ENCODE measurements around the gene ACP5. TPM values are rescaled to one million over a fixed set of nuclear protein-coding genes. Genes with fewer than 3 reads are reported as not detected.

ACP5 gene
- total and polyA plus RNA-seq, 3 donors from 2014 or later: 4.2 to 20.5 (median 6.8) TPM

GRCh38 chr19:11540645-11541044, 36.8 kb downstream of the ACP5 start:
- TF ChIP-seq, protein P1, sequence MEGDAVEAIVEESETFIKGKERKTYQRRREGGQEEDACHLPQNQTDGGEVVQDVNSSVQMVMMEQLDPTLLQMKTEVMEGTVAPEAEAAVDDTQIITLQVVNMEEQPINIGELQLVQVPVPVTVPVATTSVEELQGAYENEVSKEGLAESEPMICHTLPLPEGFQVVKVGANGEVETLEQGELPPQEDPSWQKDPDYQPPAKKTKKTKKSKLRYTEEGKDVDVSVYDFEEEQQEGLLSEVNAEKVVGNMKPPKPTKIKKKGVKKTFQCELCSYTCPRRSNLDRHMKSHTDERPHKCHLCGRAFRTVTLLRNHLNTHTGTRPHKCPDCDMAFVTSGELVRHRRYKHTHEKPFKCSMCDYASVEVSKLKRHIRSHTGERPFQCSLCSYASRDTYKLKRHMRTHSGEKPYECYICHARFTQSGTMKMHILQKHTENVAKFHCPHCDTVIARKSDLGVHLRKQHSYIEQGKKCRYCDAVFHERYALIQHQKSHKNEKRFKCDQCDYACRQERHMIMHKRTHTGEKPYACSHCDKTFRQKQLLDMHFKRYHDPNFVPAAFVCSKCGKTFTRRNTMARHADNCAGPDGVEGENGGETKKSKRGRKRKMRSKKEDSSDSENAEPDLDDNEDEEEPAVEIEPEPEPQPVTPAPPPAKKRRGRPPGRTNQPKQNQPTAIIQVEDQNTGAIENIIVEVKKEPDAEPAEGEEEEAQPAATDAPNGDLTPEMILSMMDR (IDR thresholded peaks at IDR 0.05): no peak
- no peak for TF ChIP-seq POLR2A (IDR thresholded peaks at IDR 0.05)

DNA sequence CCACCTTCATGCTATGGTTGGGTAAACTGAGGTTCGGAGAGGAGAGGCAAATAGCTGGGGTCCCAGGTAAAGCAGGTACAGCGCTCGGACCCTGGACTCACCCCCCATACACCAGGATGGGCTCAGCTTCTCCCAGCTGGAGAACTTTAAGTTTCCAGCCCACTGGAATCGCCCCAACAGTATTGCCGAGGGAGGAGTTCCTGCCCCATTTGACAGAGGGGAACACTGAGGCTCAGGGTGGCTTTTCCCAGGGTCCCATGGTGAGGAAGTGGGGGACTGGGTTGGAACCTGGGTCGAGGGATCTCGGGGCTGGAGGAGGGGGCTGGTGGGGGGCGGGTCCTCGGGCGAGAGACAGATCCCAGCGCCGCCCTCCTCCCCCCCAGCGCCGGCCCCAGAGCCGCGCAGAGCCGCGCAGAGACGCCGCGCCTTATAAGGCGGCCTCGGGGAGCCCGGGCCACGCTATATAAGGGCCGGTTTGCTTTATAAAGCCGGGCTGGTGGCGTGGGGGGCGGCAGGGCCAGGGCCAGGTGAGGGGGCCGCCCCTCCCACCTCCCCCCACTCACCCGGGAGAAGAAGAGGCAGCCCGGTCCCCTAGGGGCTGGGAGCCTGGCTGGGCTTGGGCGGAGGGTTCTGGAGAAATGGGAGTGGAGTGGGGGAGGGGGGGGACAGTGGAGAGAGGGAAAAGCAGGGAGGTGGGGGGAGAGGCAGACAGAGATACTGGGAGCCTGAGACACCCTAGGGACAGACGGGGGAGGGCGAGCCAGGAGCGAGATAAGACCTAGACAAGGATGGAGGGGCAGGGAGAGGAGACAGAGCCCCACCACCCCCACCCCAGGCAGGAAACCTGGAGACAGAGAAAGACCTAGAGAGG, 37.7 kb downstream of the ACP5 start:
- Histone ChIP-seq H3K4me1 (peaks cover 19% of the 10 kb centered on the region), H3K27me3 (no peaks in the 10 kb centered on the region), H3K9me3 (no peaks in the 10 kb centered on the region), H3K27ac (peak overlapping the region; percentile 81 to 90), H3K36me3 (ENCODE audit: low read depth, missing control alignments) (no peaks in the 10 kb centered on the region), H3K4me3 (peak overlapping the region; percentile 47 to 58)
- TF ChIP-seq, protein P1 (IDR thresholded peaks at IDR 0.05): no peak
- DNase-seq: peak; percentile 57
- 4 to 9% methylated on average over 17 to 35 of the region's 36 CpGs for WGBS, 2 donors
- intact Hi-C loops (cut with DNase I; ENCODE audit: low total_unique reads): no loop called here

More at GRCh38 chr19:11540645-11541044, 36.8 kb downstream of the ACP5 start:
- WGBS, 2 donors: 77 to 89% methylated on average over 3 to 5 of the region's 5 CpGs
- Histone ChIP-seq H3K9me3 (no peaks in the 10 kb centered on the region), H3K36me3 (ENCODE audit: low read depth, missing control alignments) (no peaks in the 10 kb centered on the region), H3K4me1 (peaks cover 14% of the 10 kb centered on the region), H3K27me3 (no peaks in the 10 kb centered on the region), H3K27ac (peak overlapping the region; percentile 81 to 90), H3K4me3 (no peak overlapping the region)
- intact Hi-C loops (cut with DNase I; ENCODE audit: low total_unique reads): no loop called here
- no peak for DNase-seq

- DNase-seq: peak; percentile 71
- Histone ChIP-seq H3K27ac (peak within 1 kb of the TSS; percentile 81 to 90), H3K4me1 (peaks cover 19% of the 10 kb centered on the region)
These were observed 39.0 kb downstream of the ACP5 start, which contains the start of gene CNN1 for GRCh38 chr19:11538232-11539036. Gene CNN1, plus strand, starts transcription at chr19:11538851. Its CDS starts 77 bp downstream, at chr19:11538928.

GRCh38 chr19:11535792-11536595, 41.5 kb downstream of the ACP5 start:
- H3K4me1 ChIP-seq: peaks cover 19% of the 10 kb centered on the region
- peak overlapping the region; percentile 75 to 82 for H3K27ac ChIP-seq
- intact Hi-C loops (cut with DNase I; ENCODE audit: low total_unique reads): no loop called here
- peak; percentile 95 for DNase-seq
- TF ChIP-seq, protein P1 (IDR thresholded peaks at IDR 0.05): peak; percentile 86 to 97 (median 95)
- TF ChIP-seq POLR2A (IDR thresholded peaks at IDR 0.05): peak; percentile 41
- H3K4me3 ChIP-seq: peak overlapping the region in 1 of 2 donors; percentile 46
- H3K9me3 ChIP-seq: no peaks in the 10 kb centered on the region
- no peaks in the 10 kb centered on the region for H3K27me3 ChIP-seq
- WGBS, 2 donors: 11 to 14% methylated on average over 38 to 41 of the region's 54 CpGs
- H3K36me3 ChIP-seq (ENCODE audit: low read depth, missing control alignments): no peaks in the 10 kb centered on the region

More at GRCh38 chr19:11538232-11539036, 39.0 kb downstream of the ACP5 start, which contains the start of gene CNN1:
- peak; percentile 57 for TF ChIP-seq POLR2A (IDR thresholded peaks at IDR 0.05)
- TF ChIP-seq, protein P1 (IDR thresholded peaks at IDR 0.05): no peak
- no peaks in the 10 kb centered on the region for H3K36me3 ChIP-seq (ENCODE audit: low read depth, missing control alignments)
- peak within 1 kb of the TSS; percentile 47 to 58 for H3K4me3 ChIP-seq
- H3K9me3 ChIP-seq: no peaks in the 10 kb centered on the region
- intact Hi-C loops (cut with DNase I; ENCODE audit: low total_unique reads): no loop called here
- WGBS, 2 donors: 10 to 13% methylated on average over 3 to 21 of the region's 21 CpGs
- no peaks in the 10 kb centered on the region for H3K27me3 ChIP-seq

All from testis (tissue), 3 donors.